ENCODE measurements around the gene SCFD2. TPM values are rescaled to one million over a fixed set of nuclear protein-coding genes. Genes with fewer than 3 reads are reported as not detected.
"Not testable (repeated sequence)": the region's sequence is repeated elsewhere in the genome, so short reads cannot be mapped to it uniquely, and the experiment has no call there.

SCFD2 gene
- total RNA-seq, 1 donor = 24.2 TPM

DNA sequence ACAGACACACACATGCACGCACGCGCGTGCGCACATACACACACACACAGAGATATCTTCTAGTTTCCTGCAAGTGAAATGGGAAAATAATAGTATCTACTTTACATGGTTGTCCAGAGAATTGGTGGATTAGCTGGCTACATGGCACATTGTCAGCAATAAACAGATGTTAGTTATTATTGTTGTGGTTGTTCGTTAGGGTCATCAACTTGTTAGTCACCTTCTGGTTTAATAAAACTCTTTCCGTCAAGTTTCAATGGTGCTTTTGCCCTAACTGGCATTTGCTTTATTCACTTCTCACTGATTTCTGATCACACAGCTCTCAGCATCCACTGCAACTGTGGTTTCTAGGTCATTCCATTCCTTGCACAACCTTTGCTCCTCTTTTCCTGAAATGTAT is 529.2 kb downstream of the SCFD2 start:
- Histone ChIP-seq H3K36me3 (ENCODE audit: insufficient read depth, low read length) (no peaks in the 10 kb centered on the region), H3K27ac (ENCODE audit: low read depth, low read length) (no peak overlapping the region), H3K4me1 (ENCODE audit: insufficient read depth, low read length) (peaks cover 6% of the 10 kb centered on the region), H3K27me3 (ENCODE audit: insufficient read depth, low read length) (peaks cover 3% of the 10 kb centered on the region), H3K4me3 (ENCODE audit: insufficient read depth, low read length) (no peak overlapping the region), H4K20me1 (ENCODE audit: insufficient read depth, low read length) (no peaks in the 10 kb centered on the region), H3K79me2 (ENCODE audit: insufficient read depth, low read length) (no peaks in the 10 kb centered on the region), H3K9me3 (ENCODE audit: low read depth, low read length) (no peaks in the 10 kb centered on the region), H3K4me2 (ENCODE audit: insufficient read depth, low read length) (no peak overlapping the region), H2AFZ (ENCODE audit: low read length) (no peak overlapping the region)
- TF ChIP-seq CTCF (IDR thresholded peaks at IDR 0.05; ENCODE audit: extremely low read depth, low read depth, low read length) = no peak
- no peak for DNase-seq (ENCODE audit: insufficient read length, low spot score, missing footprints)

GRCh38 chr4:52836120-52836519 is 529.7 kb downstream of the SCFD2 start:
- H2AFZ ChIP-seq (ENCODE audit: low read length) = no peak overlapping the region

GRCh38 chr4:52834641-52835456 is 531.0 kb downstream of the SCFD2 start:
- not testable (repeated sequence) for H3K27me3 ChIP-seq (ENCODE audit: insufficient read depth, low read length); H3K27ac ChIP-seq (ENCODE audit: low read depth, low read length); H3K4me3 ChIP-seq (ENCODE audit: insufficient read depth, low read length); H3K36me3 ChIP-seq (ENCODE audit: insufficient read depth, low read length); H2AFZ ChIP-seq (ENCODE audit: low read length); H4K20me1 ChIP-seq (ENCODE audit: insufficient read depth, low read length); DNase-seq (ENCODE audit: insufficient read length, low spot score, missing footprints); H3K4me2 ChIP-seq (ENCODE audit: insufficient read depth, low read length); H3K79me2 ChIP-seq (ENCODE audit: insufficient read depth, low read length); H3K9me3 ChIP-seq (ENCODE audit: low read depth, low read length); H3K4me1 ChIP-seq (ENCODE audit: insufficient read depth, low read length)

More at GRCh38 chr4:52836120-52836519, 529.7 kb downstream of the SCFD2 start:
- no peaks in the 10 kb centered on the region for H3K36me3 ChIP-seq (ENCODE audit: insufficient read depth, low read length)
- H3K4me3 ChIP-seq (ENCODE audit: insufficient read depth, low read length) = no peak overlapping the region
- H4K20me1 ChIP-seq (ENCODE audit: insufficient read depth, low read length) = no peaks in the 10 kb centered on the region
- H3K9me3 ChIP-seq (ENCODE audit: low read depth, low read length) = no peaks in the 10 kb centered on the region
- H3K4me2 ChIP-seq (ENCODE audit: insufficient read depth, low read length) = no peak overlapping the region
- H3K27me3 ChIP-seq (ENCODE audit: insufficient read depth, low read length) = peaks cover 3% of the 10 kb centered on the region
- DNase-seq (ENCODE audit: insufficient read length, low spot score, missing footprints) = no peak
- no peaks in the 10 kb centered on the region for H3K79me2 ChIP-seq (ENCODE audit: insufficient read depth, low read length)
- no peak overlapping the region for H3K27ac ChIP-seq (ENCODE audit: low read depth, low read length)
- peaks cover 6% of the 10 kb centered on the region for H3K4me1 ChIP-seq (ENCODE audit: insufficient read depth, low read length)
- TF ChIP-seq CTCF (IDR thresholded peaks at IDR 0.05; ENCODE audit: extremely low read depth, low read depth, low read length) = no peak

DNA sequence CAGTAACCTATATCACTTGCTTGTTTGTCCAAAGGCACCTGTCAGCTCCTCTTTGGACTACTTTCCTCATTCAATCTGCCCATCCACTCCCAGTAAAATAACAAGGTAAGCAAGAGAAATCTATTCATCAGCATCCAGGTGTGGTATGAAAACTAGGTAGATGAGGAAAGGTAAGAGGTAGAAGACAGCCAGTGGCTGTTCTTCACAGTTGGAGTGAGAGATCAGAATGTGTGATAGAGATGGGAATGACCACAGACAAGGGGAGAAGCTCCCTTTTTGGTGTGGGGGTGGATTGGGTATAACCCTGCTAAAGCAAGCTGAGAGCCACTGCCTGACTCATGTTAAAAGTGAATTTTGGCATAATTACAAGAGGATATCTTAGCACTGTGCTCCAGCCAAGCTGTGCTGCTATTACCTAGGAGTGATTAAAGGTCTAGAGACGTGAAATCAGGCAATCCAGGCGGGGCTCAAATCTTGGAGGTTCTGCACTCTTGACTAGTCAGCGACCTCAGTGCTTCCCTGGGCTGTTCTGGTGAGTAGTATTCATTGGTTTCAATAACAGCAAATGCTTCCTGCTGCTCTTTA is 531.8 kb downstream of the SCFD2 start:
- Histone ChIP-seq H3K4me1 (ENCODE audit: insufficient read depth, low read length) (peaks cover 6% of the 10 kb centered on the region), H3K4me2 (ENCODE audit: insufficient read depth, low read length) (no peak overlapping the region), H3K9me3 (ENCODE audit: low read depth, low read length) (no peaks in the 10 kb centered on the region), H3K27ac (ENCODE audit: low read depth, low read length) (no peak overlapping the region), H4K20me1 (ENCODE audit: insufficient read depth, low read length) (no peaks in the 10 kb centered on the region), H2AFZ (ENCODE audit: low read length) (no peak overlapping the region), H3K36me3 (ENCODE audit: insufficient read depth, low read length) (no peaks in the 10 kb centered on the region), H3K27me3 (ENCODE audit: insufficient read depth, low read length) (peaks cover 3% of the 10 kb centered on the region), H3K79me2 (ENCODE audit: insufficient read depth, low read length) (no peaks in the 10 kb centered on the region), H3K4me3 (ENCODE audit: insufficient read depth, low read length) (no peak overlapping the region)
- TF ChIP-seq CTCF (IDR thresholded peaks at IDR 0.05; ENCODE audit: extremely low read depth, low read depth, low read length) = no peak
- no peak for DNase-seq (ENCODE audit: insufficient read length, low spot score, missing footprints)

All from osteoblast (primary cell).